Measurements from ENCODE around the gene DCK.

GRCh38 chr4:71020611-71021010 is 27.2 kb downstream of the DCK start:
- TF ChIP-seq POLR2A (IDR thresholded peaks at IDR 0.05) (no peak), CTCF (IDR thresholded peaks at IDR 0.05 in 4 of 5, conservative IDR thresholded peaks at IDR 0.05 in 1 of 5) (no peak)
